ENCODE results near the gene TPRN.

The TPRN gene

GRCh38 chr9:137173796-137174664 lies 26.5 kb downstream of the TPRN start:
- no peak for DNase-seq (ENCODE audit: low spot score)

GRCh38 chr9:137172901-137173795 lies 27.4 kb downstream of the TPRN start:
- DNase-seq (ENCODE audit: low spot score): no peak

DNA sequence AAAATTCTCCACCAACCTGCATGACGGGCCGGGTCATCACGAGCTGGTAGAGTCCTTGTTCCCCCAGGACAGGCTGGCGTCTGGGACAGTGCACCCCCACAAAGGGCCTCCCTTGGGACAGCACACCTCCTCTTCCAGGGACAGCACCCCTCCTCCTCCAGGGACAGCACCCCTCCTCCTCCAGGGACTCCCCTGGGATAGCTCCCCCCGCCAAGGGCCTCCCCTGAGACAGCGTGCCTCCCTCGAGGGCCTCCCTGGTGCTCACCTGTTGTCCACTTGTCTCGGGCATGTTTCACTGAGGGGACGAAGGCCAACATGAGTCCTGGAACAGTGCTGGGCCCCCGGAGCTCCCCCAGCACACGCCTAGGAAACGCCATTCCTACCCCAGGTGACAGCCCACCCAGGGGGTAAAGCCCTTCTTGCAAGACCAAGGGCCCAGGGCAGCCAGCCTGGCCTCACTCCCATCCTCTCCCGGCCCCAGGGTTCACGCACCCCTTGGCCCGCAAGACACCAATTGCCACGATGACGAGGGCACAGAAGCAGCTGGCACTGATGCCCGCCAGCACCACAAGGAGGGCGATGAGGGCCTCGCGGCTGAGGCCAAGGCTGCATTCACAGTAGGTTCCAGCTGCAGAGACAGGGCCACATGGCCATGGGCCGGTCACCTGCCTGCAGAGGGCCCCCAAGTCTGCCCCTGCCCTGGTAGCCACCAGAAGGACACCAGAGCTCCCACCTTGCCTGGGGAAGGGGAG lies 29.2 kb downstream of the TPRN start:
- DNase-seq (ENCODE audit: low spot score): no peak

- no peak for DNase-seq (ENCODE audit: low spot score)
Observed at GRCh38 chr9:137170486-137171148, 29.9 kb downstream of the TPRN start.

DNA sequence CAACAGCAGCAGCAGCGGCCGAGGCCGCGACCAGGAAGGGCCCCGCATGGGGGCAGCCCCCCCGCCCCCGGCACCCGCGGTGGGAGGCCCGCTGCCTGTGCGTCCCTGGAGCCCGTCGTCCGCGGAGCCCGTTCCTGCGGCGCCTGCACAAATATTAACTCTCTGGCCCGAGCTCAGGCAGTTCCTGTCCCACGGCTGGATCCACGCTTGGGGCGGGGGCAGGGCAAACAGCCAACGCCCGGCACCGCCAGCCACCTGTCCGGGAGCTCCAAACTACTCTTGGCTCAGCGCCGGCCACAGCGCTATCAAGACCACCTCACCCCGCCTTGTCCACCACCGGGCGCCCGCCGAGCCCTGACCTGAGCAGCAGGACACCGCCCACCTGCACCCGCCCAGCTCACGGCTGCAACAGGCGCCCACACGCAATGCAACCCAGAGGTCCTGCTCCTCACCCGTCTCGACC lies 30.6 kb downstream of the TPRN start, which contains the start of gene LRRC26:
LRRC26 (minus strand) TSS at position 156 of the 463 bp plus-strand sequence; CDS start at position 48, 108 bp downstream.
- DNase-seq (ENCODE audit: low spot score): no peak

- DNase-seq (ENCODE audit: low spot score): no peak
Observed at GRCh38 chr9:137168904-137169856, 31.4 kb downstream of the TPRN start.

GRCh38 chr9:137168573-137168903 lies 32.0 kb downstream of the TPRN start:
- DNase-seq (ENCODE audit: low spot score): no peak

DNA sequence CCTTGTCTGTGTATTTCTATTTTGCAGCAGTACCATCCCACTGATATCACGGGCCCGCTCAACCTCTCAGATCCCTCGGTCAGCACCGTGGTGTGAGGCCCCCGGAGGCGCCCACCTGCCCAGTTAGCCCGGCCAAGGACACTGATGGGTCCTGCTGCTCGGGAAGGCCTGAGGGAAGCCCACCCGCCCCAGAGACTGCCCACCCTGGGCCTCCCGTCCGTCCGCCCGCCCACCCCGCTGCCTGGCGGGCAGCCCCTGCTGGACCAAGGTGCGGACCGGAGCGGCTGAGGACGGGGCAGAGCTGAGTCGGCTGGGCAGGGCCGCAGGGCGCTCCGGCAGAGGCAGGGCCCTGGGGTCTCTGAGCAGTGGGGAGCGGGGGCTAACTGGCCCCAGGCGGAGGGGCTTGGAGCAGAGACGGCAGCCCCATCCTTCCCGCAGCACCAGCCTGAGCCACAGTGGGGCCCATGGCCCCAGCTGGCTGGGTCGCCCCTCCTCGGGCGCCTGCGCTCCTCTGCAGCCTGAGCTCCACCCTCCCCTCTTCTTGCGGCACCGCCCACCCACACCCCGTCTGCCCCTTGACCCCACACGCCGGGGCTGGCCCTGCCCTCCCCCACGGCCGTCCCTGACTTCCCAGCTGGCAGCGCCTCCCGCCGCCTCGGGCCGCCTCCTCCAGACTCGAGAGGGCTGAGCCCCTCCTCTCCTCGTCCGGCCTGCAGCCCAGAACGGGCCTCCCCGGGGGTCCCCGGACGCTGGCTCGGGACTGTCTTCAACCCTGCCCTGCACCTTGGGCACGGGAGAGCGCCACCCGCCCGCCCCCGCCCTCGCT lies 32.6 kb downstream of the TPRN start:
- no peak for DNase-seq (ENCODE audit: low spot score)

GRCh38 chr9:137167277-137167746 lies 33.2 kb downstream of the TPRN start:
- no peak for DNase-seq (ENCODE audit: low spot score)

- DNase-seq (ENCODE audit: low spot score): no peak
Observed at GRCh38 chr9:137166380-137167229, 33.9 kb downstream of the TPRN start.

DNA sequence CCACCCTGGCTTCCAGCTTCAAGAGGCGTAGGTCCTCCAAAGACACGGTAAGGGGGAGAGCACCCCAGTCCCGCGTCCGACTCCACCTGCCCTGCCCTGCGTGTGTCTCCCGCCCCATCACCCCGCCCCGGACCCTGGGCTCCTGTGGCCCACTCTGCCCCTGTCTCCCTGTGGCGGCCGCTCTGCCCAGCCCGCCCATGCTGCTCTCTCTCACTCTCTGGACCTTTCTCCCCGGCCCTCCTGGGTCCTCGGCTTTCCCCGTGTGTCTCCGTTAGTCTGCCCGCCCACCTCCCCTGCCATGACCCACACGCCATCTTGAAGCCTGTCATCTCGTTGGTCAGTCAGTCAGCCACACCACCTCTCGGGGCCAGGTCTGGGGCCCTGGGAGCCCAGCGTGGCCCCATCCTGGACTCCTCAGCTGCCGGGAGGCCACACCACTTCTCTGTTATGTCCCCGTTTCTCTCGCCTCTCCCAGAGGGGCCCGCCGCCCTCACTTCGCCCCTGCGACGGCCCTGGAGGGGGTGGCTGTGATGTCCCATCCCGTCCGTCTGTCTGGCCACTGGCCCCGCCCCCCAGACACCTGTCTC lies 35.2 kb downstream of the TPRN start:
- DNase-seq (ENCODE audit: low spot score): no peak

DNA sequence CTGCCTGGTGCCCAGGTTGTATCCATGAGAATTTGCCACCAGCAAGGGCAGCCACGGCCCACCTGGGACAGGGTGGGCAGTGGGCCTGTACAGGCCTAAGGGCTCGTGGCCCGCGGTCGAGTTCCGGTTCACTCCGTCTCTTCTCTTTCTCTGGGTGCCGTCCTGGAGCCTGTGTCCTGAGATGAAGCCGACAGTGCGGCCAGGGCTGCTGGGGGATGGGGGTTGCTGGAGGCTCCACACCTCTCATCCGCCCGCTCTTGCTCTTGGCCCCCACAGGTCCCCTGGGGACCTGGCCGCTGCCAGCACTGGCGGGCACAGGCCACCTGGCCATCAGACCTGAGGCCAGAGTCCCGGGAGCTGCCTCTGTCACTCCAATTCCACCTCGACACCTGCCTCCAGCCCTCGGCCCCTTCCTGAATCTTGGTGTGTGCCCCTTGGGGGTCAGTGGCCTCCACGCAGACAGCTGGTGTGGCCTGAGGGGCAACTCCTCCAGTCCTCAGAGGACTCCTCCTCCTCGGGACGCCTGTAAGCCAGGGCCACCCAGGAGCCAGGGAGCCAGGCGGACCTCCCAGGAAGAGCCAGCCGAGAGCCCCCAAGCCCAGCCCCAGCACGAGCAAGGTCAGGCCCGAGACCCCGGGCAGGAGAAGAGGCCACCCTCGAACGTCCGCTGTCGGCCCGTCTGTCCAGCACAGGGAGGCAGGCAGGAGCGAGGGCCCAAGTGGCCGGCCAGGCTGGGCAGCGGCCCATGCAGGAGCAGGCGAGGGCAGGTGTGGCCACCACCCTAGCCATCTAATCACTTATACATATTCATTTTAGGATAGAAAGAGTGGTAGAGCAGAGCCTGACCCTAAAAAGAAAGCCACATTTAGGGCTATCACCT lies 35.9 kb downstream of the TPRN start:
- no peak for DNase-seq (ENCODE audit: low spot score)

DNA sequence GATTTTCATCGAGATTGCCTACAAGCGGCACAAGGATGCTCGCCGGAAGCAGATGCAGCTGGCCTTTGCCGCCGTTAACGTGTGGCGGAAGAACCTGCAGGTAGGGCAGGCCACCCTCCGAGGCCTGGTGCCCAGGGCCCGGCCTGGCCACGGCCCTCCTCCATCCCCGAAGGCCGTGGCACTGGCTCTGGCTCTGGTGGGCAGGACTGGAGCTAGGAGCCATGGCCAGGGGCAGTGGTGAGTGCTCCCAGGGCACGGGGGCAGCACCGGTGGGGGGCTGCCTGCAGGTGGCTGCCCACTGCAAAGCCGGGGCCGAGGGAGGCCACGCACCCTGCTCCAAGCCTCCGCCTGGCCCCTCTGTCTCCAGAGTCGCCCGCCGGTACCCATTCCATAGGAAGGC lies 36.7 kb downstream of the TPRN start:
- no peak for DNase-seq (ENCODE audit: low spot score)

- no peak for DNase-seq (ENCODE audit: low spot score)
Observed at GRCh38 chr9:137163365-137163715, 37.2 kb downstream of the TPRN start.

- no peak for DNase-seq (ENCODE audit: low spot score)
Observed at GRCh38 chr9:137162505-137163364, 37.8 kb downstream of the TPRN start.

All from pons (tissue), 1 donor.